NCI-H128 (cell line): ENCODE data around the gene KLHDC1.
A peak's percentile ranks its signal among the peaks of the same experiment; 100 is the strongest.
"Not testable (repeated sequence)": the region's sequence is repeated elsewhere in the genome, so short reads cannot be mapped to it uniquely, and the experiment has no call there.

ENCODE experiments used
- DNase-seq: peaks from one replicate; lab custom pipeline; 2025; ENCODE audit not compliant: unreplicated experiment; lab: John Stamatoyannopoulos, UW

The KLHDC1 gene

GRCh38 chr14:49721733-49722435, 29.0 kb downstream of the KLHDC1 start:
- DNase-seq, result not testable (repeated sequence)

- DNase-seq, result no peak
Observed at GRCh38 chr14:49727171-49727570, 34.3 kb downstream of the KLHDC1 start.

DNA sequence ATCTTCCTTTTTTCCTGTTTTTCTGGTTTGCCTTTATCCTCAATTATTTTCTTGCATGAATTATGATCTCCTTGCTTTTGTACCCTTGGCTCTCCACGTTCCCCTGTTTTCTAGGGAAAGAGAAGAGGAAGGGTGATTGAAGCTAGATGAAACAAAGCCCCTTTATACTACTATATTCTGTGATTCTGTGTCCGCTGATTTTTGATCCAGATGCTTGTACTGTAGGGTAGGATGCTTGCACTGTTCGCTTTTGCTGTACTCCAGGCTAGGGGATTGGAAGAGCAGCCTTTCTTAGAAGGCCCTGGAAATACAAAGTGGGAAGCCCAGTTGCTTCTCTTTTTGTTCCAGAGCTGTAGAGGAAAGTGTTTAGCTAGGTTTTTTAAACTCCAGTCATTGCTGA, 40.0 kb downstream of the KLHDC1 start:
- no peak for DNase-seq

- no peak for DNase-seq
Observed at GRCh38 chr14:49733836-49734235, 40.9 kb downstream of the KLHDC1 start.

DNA sequence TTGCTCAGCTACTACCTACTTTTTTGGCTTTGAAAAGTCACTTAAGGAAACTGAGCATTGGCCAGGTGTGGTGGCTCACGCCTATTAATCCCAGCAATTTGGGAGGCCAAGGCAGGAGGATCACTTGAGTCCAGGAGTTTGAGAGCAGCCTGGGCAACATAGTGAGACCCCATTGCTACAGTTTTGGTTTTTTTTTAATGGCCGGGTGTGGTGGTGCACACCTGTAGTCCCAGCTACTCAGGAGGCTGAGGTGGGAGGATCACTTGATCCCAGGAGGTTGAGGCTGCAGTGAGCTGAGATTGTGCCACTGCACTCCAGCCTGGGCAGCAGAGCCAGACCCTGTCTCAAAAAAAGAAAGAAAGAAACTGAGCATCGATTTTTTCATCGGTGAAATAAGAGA, 42.7 kb downstream of the KLHDC1 start:
- DNase-seq, result not testable (repeated sequence)

GRCh38 chr14:49745191-49745590, 52.3 kb downstream of the KLHDC1 start:
- DNase-seq, result no peak

DNA sequence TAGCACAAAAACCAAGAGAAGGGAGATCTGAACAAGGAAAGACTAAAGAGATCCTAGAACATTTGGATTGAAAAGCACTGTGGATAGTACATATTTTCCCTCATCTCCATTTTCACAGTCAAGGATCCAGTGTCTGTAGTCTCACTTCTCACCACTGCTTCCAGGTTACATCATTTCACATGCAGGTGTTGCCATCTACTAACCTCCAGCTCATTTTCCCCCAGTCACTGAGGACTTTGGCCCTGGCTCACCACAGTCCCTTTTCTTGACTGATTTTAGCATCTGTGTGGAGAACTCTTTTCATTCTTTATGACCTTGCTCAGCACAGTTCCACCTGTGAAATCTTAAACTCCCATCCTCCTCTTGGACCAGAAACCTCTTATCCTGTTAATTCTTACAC, 53.6 kb downstream of the KLHDC1 start:
- DNase-seq, result not testable (repeated sequence)

- DNase-seq, result no peak
Observed at GRCh38 chr14:49754570-49755097, 61.7 kb downstream of the KLHDC1 start.

- DNase-seq, result no peak
Observed at GRCh38 chr14:49755378-49755777, 62.5 kb downstream of the KLHDC1 start.

DNA sequence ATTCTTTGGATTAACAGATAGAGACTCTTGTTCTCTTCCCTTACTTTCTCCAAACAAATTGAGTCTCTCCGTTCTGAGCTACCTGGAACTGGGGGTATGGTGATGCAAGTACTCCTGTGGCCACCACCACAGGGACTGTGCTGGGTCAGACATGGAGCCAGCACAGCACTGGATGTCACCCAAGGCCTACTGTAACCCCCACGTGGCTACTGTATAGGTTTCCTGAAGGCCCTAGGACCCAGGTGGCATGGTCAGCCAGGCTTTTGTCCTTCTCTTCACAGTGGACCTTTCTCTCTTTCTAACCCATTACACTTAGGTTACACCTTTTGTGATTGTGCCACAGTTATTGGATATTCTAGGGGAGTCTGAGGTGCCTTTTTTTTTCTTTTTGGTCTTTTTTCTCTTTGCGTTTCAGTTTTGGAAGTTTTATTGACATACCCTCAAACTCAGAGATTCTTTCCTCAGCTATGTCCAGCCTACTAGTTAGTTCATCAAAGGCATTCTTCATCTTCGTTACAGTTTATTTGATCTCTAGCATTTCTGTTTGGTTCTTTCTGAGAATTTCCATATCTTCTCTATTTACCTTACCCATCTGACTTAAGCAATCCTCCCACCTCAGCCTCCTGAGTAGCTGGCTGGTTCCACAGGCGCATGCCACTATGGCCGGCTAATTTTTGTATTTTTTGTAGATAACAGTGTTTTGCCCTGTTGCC, 69.1 kb downstream of the KLHDC1 start:
- no peak for DNase-seq

DNA sequence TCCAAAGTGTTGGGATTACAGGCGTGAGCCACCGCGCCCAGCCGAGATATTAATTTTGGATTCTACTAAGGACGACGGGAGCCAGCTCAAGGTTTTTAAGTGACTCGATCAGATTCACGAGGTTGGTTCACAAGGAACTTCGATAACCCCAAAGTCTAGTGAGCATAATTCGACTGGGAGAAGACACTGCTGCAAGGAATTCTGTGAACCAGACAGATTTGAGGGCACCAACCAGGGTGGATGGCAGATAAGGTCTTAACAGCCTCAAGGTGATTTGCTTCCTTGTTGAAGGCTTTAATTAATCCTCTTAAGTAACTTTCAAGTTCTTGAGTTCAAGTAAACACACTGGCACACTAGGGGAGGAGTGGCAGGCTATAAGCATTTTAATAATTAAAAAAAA, 73.9 kb downstream of the KLHDC1 start:
- DNase-seq, result no peak

DNA sequence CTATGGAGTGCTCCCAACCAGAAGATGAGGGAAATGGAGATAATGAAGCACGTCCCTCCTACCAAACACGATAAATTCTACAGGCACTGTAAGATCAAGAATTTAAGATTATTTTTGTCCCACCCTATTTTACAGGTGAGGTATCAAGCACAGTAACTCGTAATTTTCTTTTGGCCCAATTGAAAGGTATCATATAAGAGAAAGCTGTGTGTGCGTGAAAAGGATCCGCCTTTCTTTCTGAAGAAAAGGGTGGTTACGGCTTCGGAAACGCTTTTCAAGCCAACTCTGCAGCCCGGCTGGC, 74.3 kb downstream of the KLHDC1 start:
- DNase-seq, result no peak

- DNase-seq, result peak; percentile 73
Observed at GRCh38 chr14:49767571-49768300, 74.8 kb downstream of the KLHDC1 start, which contains the start of gene KLHDC2. TSS of gene KLHDC2 (plus strand) at chr14:49768153. CDS start at chr14:49768469, 316 bp downstream.

GRCh38 chr14:49768301-49769121, 75.6 kb downstream of the KLHDC1 start:
- no peak for DNase-seq

GRCh38 chr14:49769171-49769570, 76.3 kb downstream of the KLHDC1 start:
- no peak for DNase-seq

DNA sequence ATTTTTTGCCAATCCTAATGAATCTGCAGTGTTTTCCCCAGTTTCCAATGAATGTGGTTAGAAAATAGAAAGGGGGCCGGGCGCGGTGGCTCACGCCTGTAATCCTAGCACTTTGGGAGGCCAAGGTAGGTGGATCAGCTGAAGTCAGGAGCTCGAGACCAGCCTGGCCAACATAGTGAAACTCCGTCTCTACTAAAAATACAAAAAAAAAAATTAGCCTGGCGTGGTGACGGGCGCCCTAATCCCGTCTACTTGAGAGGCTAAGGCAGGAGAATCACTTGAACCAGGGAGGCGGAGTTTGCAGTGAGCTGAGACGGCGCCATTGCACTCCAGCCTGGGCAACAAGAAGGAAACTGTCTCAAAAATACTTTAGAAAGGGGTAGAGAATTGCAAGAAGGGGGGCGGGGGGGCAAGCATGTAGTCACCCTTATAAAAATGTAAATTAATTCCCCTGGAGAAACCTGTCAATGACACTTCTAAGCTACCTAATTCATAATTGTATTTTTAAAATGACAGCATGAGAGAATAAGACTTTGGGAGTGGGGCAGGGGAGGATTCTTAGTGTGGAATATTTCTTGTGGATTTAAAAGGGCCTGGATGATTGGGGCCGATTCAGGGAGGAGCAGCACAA, 76.8 kb downstream of the KLHDC1 start:
- DNase-seq, result no peak

DNA sequence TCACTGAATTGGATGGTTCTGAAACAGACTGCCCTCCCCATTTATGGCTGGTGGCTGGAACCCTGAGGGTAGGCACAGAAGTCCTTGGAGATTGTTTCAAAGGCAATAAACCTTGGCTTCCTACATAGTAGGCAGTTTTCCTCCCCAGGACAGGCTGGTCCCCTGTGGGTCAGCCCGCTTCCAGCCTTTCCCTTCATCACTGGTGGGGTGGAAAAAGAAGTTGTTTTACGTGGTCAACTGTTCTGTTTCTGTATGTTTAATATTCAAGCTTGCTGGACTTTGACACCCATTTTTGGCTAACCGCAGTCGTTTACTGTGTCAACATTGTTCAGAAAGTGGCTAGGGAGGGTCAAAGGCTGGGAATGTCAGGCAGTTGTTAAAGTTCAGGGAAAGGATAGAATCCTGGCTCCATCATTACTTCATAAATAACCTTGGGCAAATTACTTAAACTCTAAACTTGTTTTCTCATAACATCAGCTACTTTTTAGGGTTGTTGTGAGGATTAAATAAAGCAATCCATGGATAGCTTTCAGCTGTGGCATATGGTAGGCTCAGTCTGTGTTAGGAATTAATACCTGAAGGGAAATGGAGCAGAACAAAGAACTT, 77.4 kb downstream of the KLHDC1 start:
- no peak for DNase-seq

DNA sequence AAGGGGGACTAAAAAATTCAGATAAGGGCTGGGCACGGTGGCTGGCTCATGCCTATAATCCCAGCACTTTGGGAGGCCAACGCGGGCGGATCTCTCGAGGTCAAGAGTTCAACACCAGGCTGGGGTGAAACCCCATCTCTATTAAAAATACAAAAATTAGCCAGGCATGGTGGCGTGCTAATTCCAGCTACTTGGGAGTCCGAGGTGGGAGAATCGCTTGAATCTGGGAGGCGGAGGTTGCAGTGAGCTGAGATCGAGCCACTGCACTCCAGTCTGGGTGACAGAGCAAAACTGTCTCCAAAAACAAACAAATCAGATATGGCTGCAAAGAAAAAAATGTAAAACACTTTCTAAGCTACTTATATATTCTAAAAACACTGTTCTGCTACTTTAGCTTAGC, 78.8 kb downstream of the KLHDC1 start:
- not testable (repeated sequence) for DNase-seq

DNA sequence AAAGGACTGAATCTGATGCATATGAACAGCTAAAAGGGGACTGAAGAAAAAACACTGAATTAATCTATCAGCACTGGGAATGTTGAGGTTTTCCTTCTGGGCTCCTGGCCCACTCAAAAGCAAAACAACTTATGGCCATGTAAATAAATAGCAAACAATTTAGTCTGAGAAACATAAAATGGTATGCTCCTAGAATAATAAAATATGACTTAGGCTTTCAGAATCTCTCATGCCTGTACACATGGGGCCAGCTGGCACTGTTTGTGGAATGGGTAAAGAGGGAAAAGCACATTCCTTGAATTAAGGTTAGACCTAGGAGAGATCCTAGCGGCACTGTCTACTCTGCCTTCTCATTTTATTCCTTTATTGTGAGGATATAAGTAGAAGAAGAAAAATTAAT, 81.2 kb downstream of the KLHDC1 start:
- DNase-seq, result no peak

GRCh38 chr14:49778421-49778820, 85.5 kb downstream of the KLHDC1 start:
- no peak for DNase-seq
